H9 (cell line): ENCODE measurements around the gene ZMIZ1. TPM values are rescaled to one million over a fixed set of nuclear protein-coding genes. Genes with fewer than 3 reads are reported as not detected.

Source experiments
- DNase-seq: peaks from one replicate; pipeline ENCODE4 v3.0.0-alpha.2; 2017
- H2AFZ ChIP-seq: one replicate; pipeline ENCODE4 v1.6.1; 2013; ENCODE audit warnings: mild to moderate bottlenecking, low read length, control low read depth, moderate library complexity
- H2AK5ac ChIP-seq: 2 replicates; pipeline ENCODE4 v1.6.1; 2013; ENCODE audit warnings: low read length, control low read depth, mixed read lengths; ENCODE audit not compliant: insufficient read length
- H2BK120ac ChIP-seq: one replicate; pipeline ENCODE4 v1.6.1; 2013; ENCODE audit warnings: low read depth, mild to moderate bottlenecking, low read length, control low read depth, inconsistent platforms; ENCODE audit not compliant: poor library complexity, severe bottlenecking
- H2BK12ac ChIP-seq: 2 replicates; pipeline ENCODE4 v1.6.1; 2013; ENCODE audit warnings: low read length, control low read depth, mixed read lengths, low read depth; ENCODE audit not compliant: insufficient read length
- H2BK15ac ChIP-seq: 2 replicates; pipeline ENCODE4 v1.6.1; 2013; ENCODE audit warnings: low read depth, low read length, control low read depth
- H2BK20ac ChIP-seq: one replicate; pipeline ENCODE4 v1.6.1; 2013; ENCODE audit warnings: low read depth, mild to moderate bottlenecking, low read length, control low read depth, inconsistent platforms; ENCODE audit not compliant: poor library complexity, severe bottlenecking
- H2BK5ac ChIP-seq: 2 replicates; pipeline ENCODE4 v1.6.1; 2013; ENCODE audit warnings: low read length, control low read depth, mixed read lengths; ENCODE audit not compliant: insufficient read length
- H3K14ac ChIP-seq: 2 replicates; pipeline ENCODE4 v1.6.1; 2013; ENCODE audit warnings: low read length, control low read depth; ENCODE audit not compliant: insufficient read depth
- H3K18ac ChIP-seq: 2 replicates; pipeline ENCODE4 v1.6.1; 2013; ENCODE audit warnings: low read depth, mild to moderate bottlenecking, mixed read lengths, low read length, control low read depth; ENCODE audit not compliant: insufficient read length
- H3K23ac ChIP-seq: 2 replicates; pipeline ENCODE4 v1.6.1; 2013; ENCODE audit warnings: low read length, control low read depth, mixed read lengths, low read depth; ENCODE audit not compliant: insufficient read length
- H3K23me2 ChIP-seq: 2 replicates; pipeline ENCODE4 v1.6.1; 2013; ENCODE audit warnings: low read depth, mild to moderate bottlenecking, mixed read lengths, low read length, control low read depth; ENCODE audit not compliant: insufficient read length, poor library complexity, severe bottlenecking
- H3K27ac ChIP-seq: 2 replicates; pipeline ENCODE4 v1.5.1; 2013; ENCODE audit warnings: low read length, control low read depth, mixed read lengths, low read depth; ENCODE audit not compliant: insufficient read length
- H3K27me3 ChIP-seq: 2 replicates; pipeline ENCODE4 v1.6.1; 2013; ENCODE audit warnings: low read length, control low read depth, inconsistent platforms; ENCODE audit not compliant: insufficient read depth
- H3K4ac ChIP-seq: 2 replicates; pipeline ENCODE4 v1.6.1; 2013; ENCODE audit warnings: low read depth, mild to moderate bottlenecking, control low read depth, inconsistent platforms, low read length, moderate library complexity
- H3K4me1 ChIP-seq: 2 replicates; pipeline ENCODE4 v1.6.1; 2013; ENCODE audit warnings: low read length, control low read depth, inconsistent platforms; ENCODE audit not compliant: insufficient read depth
- H3K4me2 ChIP-seq: 2 replicates; pipeline ENCODE4 v1.6.1; 2013; ENCODE audit warnings: low read length, control low read depth, mixed read lengths; ENCODE audit not compliant: insufficient read length, insufficient read depth
- H3K56ac ChIP-seq: 2 replicates; pipeline ENCODE4 v1.6.1; 2013; ENCODE audit warnings: low read depth, mild to moderate bottlenecking, mixed read lengths, low read length, control low read depth; ENCODE audit not compliant: insufficient read length
- H3K79me1 ChIP-seq: 2 replicates; pipeline ENCODE4 v1.6.1; 2013; ENCODE audit warnings: low read depth, mild to moderate bottlenecking, moderate library complexity, low read length, control low read depth, inconsistent platforms; ENCODE audit not compliant: insufficient read depth, poor library complexity, severe bottlenecking
- H3K79me2 ChIP-seq: 2 replicates; pipeline ENCODE4 v1.6.1; 2013; ENCODE audit warnings: low read length, control low read depth, inconsistent platforms; ENCODE audit not compliant: insufficient read depth
- H3K9ac ChIP-seq: 2 replicates; pipeline ENCODE4 v1.6.1; 2013; ENCODE audit warnings: low read length, control low read depth, mixed read lengths; ENCODE audit not compliant: insufficient read length; ENCODE audit errors: extremely low read depth
- H3K9me3 ChIP-seq: one replicate; pipeline ENCODE4 v1.6.1; 2013; ENCODE audit warnings: low read depth, low read length, inconsistent platforms; ENCODE audit not compliant: control insufficient read depth
- H3T11ph ChIP-seq: one replicate; pipeline ENCODE4 v1.6.1; 2013; ENCODE audit warnings: mild to moderate bottlenecking, low read length, control low read depth, inconsistent platforms
- H4K20me1 ChIP-seq: one replicate; pipeline ENCODE4 v1.6.1; 2013; ENCODE audit not compliant: control insufficient read depth, insufficient read length, insufficient read depth
- H4K5ac ChIP-seq: 2 replicates; pipeline ENCODE4 v1.6.1; 2013; ENCODE audit warnings: low read depth, mild to moderate bottlenecking, mixed read lengths, low read length, control low read depth; ENCODE audit not compliant: insufficient read length
- H4K8ac ChIP-seq: replicated peaks from 2 replicates; pipeline ENCODE4 v1.6.1; 2013; ENCODE audit warnings: low read length, control low read depth, mixed read lengths, low read depth; ENCODE audit not compliant: insufficient read length
- H4K91ac ChIP-seq: 2 replicates; pipeline ENCODE4 v1.6.1; 2013; ENCODE audit warnings: low read depth, mild to moderate bottlenecking, moderate library complexity, mixed read lengths, low read length, control low read depth; ENCODE audit not compliant: insufficient read length
- H3K27ac Mint-ChIP-seq, 3 experiments: 2 replicates in 2 of 3; 3 replicates in 1 of 3; pipeline ENCODE4 v1.8.0; 2020 to 2021; ENCODE audit warnings: mixed read lengths in 3 of 3, mild to moderate bottlenecking in 1 of 3, moderate library complexity in 1 of 3
- H3K27me3 Mint-ChIP-seq: 2 replicates; pipeline ENCODE4 v1.8.0; 2021; ENCODE audit warnings: low read depth, mild to moderate bottlenecking, moderate library complexity, mixed read lengths
- H3K36me3 Mint-ChIP-seq, 3 experiments: 2 replicates in 2 of 3; 3 replicates in 1 of 3; pipeline ENCODE4 v1.8.0; 2020 to 2021; ENCODE audit warnings: low read depth in 3 of 3, mixed read lengths in 3 of 3; ENCODE audit not compliant: insufficient read depth in 1 of 3
- H3K4me1 Mint-ChIP-seq, 2 experiments: 2 replicates each; pipeline ENCODE4 v1.8.0; 2020; ENCODE audit warnings: mixed read lengths in 2 of 2
- H3K4me3 Mint-ChIP-seq, 2 experiments: 2 replicates in 1 of 2; 3 replicates in 1 of 2; pipeline ENCODE4 v1.8.0; 2020 to 2021; ENCODE audit warnings: mild to moderate bottlenecking in 2 of 2, mixed read lengths in 2 of 2, moderate library complexity in 1 of 2
- H3K9me3 Mint-ChIP-seq, 2 experiments: 2 replicates in 1 of 2; 3 replicates in 1 of 2; pipeline ENCODE4 v1.8.0; 2020; ENCODE audit warnings: mild to moderate bottlenecking in 2 of 2, mixed read lengths in 2 of 2, moderate library complexity in 1 of 2
- WGBS: extraction: QIAGEN DNeasy Blood & Tissue Kit; methylation state at CpG from one replicate; pipeline ENCODE4 v1.1.7; 2013; ENCODE audit warnings: missing lambda C conversion rate, low lambda C conversion rate, mixed read lengths; ENCODE audit not compliant: insufficient read length; ENCODE audit errors: extremely low coverage; 5-methylcytosine and 5-hydroxymethylcytosine counted together
- total RNA-seq: library from RNA; stranded (reverse); gene quantifications from 2 replicates; pipeline ENCODE4 v1.2.1, GENCODE V29; 2021
- TF ChIP-seq, protein P1 (sequence below): fragments of 200-600 bp; sonication (generic); conservative IDR thresholded peaks from 3 replicates; pipeline ENCODE4 v1.8.0; 2021; ENCODE audit warnings: antibody characterized with exemption, mild to moderate bottlenecking

Gene ZMIZ1
- total RNA-seq, 1 experiment from 2014 or later = 36.9 TPM

DNA sequence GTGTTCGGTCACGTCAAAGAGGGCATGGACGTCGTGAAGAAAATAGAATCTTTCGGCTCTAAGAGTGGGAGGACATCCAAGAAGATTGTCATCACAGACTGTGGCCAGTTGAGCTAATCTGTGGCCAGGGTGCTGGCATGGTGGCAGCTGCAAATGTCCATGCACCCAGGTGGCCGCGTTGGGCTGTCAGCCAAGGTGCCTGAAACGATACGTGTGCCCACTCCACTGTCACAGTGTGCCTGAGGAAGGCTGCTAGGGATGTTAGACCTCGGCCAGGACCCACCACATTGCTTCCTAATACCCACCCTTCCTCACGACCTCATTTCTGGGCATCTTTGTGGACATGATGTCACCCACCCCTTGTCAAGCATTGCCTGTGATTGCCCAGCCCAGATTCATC lies 285.0 kb downstream of the ZMIZ1 start:
- TF ChIP-seq, protein P1, sequence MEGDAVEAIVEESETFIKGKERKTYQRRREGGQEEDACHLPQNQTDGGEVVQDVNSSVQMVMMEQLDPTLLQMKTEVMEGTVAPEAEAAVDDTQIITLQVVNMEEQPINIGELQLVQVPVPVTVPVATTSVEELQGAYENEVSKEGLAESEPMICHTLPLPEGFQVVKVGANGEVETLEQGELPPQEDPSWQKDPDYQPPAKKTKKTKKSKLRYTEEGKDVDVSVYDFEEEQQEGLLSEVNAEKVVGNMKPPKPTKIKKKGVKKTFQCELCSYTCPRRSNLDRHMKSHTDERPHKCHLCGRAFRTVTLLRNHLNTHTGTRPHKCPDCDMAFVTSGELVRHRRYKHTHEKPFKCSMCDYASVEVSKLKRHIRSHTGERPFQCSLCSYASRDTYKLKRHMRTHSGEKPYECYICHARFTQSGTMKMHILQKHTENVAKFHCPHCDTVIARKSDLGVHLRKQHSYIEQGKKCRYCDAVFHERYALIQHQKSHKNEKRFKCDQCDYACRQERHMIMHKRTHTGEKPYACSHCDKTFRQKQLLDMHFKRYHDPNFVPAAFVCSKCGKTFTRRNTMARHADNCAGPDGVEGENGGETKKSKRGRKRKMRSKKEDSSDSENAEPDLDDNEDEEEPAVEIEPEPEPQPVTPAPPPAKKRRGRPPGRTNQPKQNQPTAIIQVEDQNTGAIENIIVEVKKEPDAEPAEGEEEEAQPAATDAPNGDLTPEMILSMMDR = no peak
- H3K9ac ChIP-seq = no peak overlapping the region
- no peak overlapping the region for H3T11ph ChIP-seq
- no peak overlapping the region for H3K23ac ChIP-seq
- no peak overlapping the region for H2BK12ac ChIP-seq
- Mint-ChIP-seq H3K27me3 (no peaks in the 10 kb centered on the region; the same call in 1 of the 2 replicates), H3K4me3 (no peak overlapping the region), H3K27ac (no peak overlapping the region), H3K9me3 (no peaks in the 10 kb centered on the region), H3K4me1 (peaks cover 0 to 2% of the 10 kb centered on the region in 2 experiments; a peak in 2 of 4 replicates), H3K36me3 (peaks cover 50 to 83% (median 77%) of the 10 kb centered on the region in 3 experiments; a peak in 6 of 7 replicates)
- H3K4me2 ChIP-seq = no peak overlapping the region
- H2BK20ac ChIP-seq = no peak overlapping the region
- H4K91ac ChIP-seq = no peak overlapping the region
- H3K79me1 ChIP-seq = no peaks in the 10 kb centered on the region
- no peaks in the 10 kb centered on the region for H3K9me3 ChIP-seq
- no peak overlapping the region for H2AK5ac ChIP-seq
- no peak overlapping the region for H2AFZ ChIP-seq
- DNase-seq = no peak
- no peak overlapping the region for H2BK15ac ChIP-seq
- no peak overlapping the region for H3K18ac ChIP-seq
- no peak overlapping the region for H3K14ac ChIP-seq
- H2BK5ac ChIP-seq = no peak overlapping the region
- no peaks in the 10 kb centered on the region for H3K27me3 ChIP-seq
- H3K4me1 ChIP-seq = no peaks in the 10 kb centered on the region
- no CpG with 5 or more reads among the region's 11 CpGs for WGBS
- H4K8ac ChIP-seq = no peak overlapping the region
- H3K23me2 ChIP-seq = no peaks in the 10 kb centered on the region
- H3K79me2 ChIP-seq = no peaks in the 10 kb centered on the region
- H3K27ac ChIP-seq = no peak overlapping the region
- no peak overlapping the region for H3K4ac ChIP-seq
- no peak overlapping the region for H3K56ac ChIP-seq
- H4K20me1 ChIP-seq = no peaks in the 10 kb centered on the region
- H2BK120ac ChIP-seq = no peak overlapping the region
- H4K5ac ChIP-seq = no peak overlapping the region
